ENCODE results near the gene GFPT2. TPM values are rescaled to one million over a fixed set of nuclear protein-coding genes. Genes with fewer than 3 reads are reported as not detected.

The GFPT2 gene
- total RNA-seq, 1 experiment from 2014 or later, result 112 TPM

DNA sequence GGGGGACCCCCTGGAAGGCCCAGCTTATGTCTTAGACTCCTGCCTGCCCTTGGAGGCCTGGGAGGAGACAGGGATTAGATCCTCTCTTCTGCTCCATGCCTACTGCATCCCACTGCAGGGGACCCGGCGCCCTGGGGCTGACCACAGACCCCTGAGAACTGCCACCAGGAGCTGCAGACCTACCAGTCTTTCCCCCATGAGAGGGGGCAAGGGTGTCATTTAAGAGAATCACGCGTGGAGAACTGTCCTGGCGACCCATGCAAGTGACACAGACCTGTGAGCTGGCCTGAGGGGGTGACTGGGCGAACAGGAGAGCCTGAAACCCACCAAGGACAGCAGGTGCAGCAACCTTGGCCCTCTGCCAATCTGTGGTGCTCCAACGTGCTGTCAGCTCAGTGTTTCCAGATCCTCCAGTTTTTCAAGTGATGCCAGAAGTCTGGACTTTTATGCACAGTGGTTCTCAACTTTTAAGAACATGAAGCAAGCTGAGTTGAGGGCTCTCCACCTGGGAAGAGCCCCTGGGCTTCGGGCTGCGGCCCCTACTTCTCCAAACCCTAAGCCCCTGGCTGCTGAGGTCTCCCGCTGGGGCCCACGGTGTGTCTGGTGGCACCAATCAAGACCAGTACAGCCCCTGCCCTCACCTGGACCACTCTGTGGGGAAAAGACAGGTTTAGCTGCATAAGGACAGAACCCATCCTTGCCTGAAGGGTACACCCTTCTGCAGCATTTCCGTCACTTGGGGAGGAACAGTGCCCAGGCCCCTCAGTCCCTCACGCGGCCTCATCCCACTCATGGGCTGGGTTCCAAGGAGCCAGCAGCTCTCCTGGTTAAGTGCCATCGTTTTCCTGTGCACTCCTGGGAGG is 18.2 kb downstream of the GFPT2 start:
- no peak for DNase-seq (ENCODE audit: low read depth)

DNA sequence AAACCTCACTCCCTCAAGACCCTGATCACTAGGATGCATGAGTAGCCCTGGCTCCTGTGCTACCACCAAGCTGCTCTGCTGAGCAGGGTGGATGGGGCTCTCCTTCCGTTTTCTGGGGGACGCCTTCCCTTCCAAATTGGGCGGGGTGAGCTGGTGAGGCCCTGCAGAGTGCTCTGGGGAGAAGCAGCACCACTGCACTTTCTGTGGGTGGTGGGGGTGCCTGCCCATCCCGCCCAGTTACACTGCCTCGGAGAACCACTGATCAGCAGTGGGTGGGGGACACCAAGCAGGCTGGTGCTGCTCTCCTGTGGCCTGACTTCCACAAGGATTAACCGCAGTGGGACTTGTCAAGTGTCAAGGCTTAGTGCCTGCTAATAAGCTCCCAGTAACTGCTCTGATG is 19.0 kb downstream of the GFPT2 start:
- DNase-seq (ENCODE audit: low read depth), result no peak

DNA sequence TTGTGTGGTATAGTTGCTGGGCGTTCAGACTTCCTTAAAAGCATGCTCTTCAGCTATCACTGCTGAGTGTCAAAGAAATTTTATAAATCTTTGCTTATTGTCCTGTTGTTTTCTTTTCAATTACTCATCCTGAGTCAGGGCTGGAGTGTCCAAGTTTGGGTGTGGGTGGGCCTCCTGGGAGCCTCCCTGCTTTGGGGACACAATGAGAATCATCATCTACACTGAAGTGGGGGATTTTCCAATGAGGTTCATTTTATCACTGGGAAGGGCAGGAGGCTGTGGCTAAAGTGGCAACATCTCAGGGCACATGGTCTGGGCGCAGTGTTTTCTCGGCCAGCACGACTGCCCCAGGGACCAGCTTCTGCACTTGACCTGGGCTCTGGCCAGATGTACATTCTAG is 19.5 kb downstream of the GFPT2 start:
- DNase-seq (ENCODE audit: low read depth), result peak; percentile 95

DNA sequence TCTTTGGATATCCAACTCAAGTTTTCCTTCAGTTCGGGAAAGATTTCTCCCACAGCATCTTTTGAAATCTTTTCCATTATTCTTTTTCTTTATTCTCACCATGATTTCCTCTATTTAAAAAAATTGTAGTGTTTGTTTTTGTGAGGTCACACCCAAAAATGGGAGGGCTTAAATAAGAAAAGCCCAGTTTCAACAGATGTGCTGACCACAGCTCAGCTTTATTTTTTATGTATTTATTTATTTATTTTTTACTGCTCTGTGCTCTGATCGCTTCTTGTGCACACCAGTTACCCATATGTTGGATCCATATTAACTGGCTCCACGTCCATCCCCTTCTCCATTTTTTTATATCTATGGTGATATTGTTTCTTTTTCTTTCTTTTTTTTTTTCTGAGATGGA is 20.3 kb downstream of the GFPT2 start:
- no peak for DNase-seq (ENCODE audit: low read depth)

DNA sequence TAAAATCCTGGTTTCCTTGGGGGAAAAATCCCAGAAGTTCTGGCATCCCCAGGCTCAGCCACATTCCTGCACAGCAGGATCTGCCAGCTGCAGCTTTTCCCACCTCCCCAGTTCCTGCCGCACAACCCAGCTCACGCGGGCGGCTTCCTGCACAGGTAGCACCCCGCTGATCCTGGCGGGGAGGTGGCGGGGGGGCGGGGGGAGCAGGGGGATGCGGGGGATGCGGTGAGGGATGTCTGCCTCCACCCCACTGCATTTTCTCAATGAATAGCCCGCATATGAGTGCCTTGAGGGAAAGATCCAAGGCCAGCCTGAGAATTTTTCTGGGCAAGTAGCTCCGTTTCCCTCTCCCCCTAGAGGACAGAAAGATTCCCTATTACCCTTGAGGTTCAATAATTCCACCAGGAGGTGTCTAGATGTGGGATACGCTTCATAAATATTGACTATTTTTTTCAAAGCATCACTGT is 21.1 kb downstream of the GFPT2 start:
- peak; percentile 75 for DNase-seq (ENCODE audit: low read depth)

DNA sequence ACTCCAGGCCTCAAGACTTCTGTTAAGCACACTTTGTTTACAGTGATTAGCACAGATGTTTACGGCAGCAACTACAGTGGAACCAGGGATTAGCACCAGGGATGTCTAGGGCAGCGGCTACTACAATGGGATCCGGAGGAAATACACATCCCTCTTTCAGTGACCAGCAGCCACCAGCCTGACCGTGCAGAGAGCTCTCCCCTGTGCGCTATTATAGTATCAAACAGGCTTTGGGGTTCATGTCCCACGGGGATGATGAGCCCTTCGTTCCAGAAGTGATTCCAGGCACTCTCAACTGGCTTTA is 21.5 kb downstream of the GFPT2 start:
- no peak for DNase-seq (ENCODE audit: low read depth)

DNA sequence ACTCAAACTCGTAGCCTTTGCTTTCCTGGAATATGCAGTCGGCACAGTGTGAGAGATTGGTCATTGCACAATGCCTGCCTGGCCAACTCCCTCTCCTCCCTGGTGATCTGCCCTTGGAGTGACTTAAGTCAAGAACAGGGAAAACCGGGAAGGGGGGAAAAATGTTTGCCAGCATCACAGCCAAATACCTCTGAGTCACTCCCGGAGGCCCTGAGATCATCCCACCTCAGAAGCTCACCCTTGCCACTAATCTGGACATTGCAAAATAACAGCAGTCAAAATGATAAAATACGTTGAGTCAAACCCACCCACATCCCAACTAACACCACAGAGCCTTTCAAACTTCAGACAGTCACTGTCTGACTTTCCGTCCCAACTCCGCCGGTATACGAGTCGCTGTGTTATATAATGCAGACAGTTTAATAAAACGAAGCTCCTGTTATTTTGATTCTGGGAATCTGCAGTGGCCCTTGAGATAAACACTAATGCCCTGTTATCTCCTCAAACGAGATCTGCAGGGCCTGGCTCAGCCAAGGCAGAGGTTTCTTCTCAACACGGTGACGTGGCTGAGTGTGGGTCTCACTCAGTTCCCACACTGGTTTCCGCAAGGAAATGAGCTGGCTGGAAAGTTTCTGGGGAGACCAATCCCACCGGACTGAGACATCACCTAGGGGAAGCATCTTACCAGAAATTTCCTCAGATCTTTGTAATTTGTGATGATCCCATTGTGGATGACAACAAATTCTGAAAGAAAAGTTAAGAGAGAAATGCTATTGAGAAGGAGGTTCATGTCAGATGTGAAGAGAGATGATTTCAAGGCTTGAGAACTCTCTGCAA is 22.1 kb downstream of the GFPT2 start:
- DNase-seq (ENCODE audit: low read depth), result peak; percentile 99

DNA sequence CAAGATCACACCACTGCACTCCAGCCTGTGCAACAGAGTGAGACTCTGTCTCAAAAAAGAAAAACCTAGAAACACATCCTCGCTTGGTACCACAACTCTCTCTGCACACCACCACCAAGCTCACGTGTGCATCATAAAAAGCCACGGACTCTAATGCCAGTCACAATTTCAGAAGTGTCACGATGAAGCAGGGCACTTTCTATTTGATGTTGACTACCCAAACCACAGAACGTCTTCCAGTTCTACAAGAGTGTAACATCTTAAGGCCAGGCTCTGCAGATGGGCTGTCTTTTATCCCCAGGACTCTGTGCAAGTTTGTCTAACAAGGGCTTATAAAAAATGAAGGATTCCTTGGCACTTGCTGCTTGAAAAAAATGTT is 22.9 kb downstream of the GFPT2 start:
- DNase-seq (ENCODE audit: low read depth), result no peak

DNA sequence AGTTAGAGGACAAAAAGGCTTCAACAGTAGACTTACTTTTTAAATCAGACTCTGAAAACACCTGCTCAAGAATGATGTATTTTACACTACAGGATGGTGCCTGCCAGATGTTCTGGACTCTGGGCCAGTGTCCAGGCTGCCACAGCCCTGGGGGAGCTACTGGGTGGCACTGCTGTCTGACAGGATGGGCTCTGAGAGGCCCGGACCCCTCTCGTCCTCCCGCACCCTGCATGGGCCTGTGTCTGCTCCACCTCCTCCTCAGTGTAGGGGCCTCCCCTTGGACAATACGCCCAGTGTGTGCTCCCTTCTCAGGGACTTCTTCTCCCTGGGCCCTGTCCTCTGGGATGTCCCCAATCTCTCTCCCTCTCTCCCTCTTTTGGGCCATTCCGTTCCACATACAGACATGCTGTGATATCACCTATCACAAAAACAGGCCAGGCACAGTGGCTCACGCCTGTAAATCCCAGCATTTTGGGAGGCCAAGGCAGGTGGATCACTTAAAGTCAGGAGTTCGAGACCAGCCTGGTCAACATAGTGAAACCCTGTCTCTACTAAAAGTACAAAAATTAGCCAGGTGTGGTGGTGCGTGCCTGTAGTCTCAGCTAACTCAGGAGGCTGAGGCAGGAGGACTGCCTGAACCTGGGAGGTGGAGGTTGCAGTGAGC is 23.4 kb downstream of the GFPT2 start:
- no peak for DNase-seq (ENCODE audit: low read depth)

DNA sequence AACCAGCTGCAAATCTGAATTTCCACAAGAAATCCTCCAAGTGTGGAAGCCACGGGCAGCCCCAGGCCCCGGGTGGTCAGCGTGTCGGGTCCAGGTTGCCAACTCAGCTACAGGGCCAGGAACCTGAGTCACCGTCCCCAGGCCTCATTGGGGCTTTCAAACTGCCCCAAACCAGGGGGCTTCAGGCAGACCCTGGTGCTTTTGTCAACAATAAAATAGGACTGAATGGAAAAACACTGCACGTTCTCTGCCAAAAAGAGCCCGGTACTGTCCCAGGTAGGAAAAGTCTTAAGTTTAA is 24.0 kb downstream of the GFPT2 start:
- DNase-seq (ENCODE audit: low read depth), result no peak

DNA sequence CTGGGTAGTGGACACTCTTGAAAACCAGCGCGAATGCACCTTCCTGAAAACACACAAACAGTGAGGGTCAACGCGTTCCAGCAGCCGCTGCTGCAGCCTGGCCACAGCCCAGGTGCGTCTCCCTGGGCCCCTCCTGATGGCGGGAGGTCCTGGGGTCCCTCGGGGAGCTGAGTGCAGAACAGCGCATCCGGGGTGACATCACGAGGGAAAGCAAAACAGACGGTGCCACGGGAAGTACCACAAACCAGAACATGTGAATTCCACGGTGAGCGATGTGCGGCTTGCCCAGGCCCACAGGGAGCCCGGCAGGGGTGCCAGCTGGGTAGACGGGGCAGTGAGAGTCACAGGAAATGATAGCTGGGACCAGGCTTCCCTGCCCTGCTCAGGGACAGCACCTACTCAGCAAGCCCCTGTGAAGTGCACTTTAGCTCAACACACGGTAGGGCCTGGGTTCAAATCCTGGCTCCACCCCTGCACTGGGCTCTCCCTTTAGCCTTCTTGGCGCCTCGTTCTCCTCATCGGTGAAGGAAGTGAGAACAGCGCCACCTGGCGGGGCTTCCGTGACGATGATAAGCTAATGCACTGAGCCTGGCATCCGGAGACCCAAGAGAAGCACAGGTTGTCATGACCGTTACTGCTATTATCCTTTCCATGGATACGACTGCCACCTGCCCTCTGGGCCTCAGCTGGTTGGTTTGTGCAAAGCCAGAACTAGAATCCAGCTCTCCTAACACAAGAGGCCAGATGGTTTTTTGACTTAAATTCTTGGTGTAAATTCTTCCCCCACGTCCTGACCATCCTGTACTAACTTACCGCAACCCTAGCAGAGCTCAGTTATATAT is 24.6 kb downstream of the GFPT2 start:
- peak; percentile 68 for DNase-seq (ENCODE audit: low read depth)

DNA sequence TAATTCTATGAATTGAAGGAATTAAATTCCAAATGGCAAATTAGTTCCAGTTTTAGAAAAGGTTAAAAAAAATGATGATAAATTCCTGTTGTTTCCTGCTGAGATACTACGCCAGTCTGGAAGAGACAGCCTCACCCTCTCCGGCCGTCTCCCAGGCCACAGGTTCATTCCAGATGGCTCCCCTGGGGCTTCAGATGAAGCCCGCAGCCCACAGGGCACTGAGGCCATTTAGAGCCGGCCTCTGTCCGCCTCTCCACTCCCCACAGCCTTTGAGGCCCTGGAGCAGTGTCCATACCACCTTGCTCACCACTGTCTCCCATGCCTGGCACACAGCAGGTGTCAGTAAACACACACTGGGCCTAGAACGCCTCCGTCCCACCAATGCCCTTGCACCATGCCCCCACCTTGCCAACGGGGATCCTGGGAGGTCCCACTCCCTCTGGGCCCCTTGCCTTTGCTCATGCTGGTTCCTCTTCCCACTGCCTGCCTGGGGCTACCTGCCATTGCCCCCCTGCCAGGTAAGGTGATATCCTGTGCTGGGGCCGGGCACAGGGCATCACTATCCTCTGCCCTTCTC is 26.1 kb downstream of the GFPT2 start:
- DNase-seq (ENCODE audit: low read depth), result no peak

DNA sequence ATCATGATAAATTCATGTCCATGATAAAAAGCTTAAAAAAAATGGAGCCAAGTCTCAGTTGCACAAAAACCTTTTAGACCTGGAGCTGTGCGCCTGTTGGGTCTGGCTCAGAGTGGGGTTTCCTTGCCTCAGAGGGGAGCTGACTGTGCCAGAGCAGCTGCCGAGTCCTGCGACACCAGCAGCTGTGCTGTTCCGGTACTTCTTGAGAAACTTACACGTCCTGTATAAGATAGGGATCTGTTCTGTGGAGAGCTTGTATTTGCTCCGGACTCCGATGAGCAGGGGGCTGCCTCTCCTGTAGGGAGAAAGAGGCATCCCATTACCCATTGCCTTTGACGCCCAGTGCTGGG is 28.6 kb downstream of the GFPT2 start:
- no peak for DNase-seq (ENCODE audit: low read depth)

DNA sequence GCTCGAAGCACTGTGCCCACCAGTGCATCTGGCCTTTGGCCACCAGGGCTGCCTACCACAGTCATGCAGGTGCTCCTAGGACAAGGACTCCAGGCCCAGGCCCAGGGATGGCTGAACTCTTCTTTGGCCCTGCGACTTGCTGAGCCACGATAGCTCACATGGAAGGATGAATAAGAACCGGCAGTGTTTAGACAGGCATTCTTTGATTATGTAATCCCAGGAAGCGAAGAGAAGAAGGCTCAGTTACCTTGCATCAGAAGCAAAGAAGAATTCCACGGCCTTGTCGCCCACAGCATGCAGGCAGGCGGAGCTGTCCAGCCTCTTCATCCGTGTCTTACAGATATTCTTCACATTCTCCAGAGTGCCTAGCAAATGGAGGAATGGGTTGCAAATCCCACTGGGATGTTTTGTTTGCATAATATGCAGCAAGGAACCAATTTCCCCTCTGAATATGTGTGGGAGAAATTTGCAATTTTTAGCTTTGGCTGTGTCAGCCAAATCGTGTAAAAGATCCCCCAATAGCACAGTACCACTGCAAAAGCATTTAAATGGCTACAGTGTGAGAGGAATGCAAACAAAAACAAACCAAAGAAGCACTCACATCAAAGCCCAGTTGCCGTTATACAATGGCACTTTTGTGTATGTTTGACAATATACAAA is 29.1 kb downstream of the GFPT2 start:
- no peak for DNase-seq (ENCODE audit: low read depth)

DNA sequence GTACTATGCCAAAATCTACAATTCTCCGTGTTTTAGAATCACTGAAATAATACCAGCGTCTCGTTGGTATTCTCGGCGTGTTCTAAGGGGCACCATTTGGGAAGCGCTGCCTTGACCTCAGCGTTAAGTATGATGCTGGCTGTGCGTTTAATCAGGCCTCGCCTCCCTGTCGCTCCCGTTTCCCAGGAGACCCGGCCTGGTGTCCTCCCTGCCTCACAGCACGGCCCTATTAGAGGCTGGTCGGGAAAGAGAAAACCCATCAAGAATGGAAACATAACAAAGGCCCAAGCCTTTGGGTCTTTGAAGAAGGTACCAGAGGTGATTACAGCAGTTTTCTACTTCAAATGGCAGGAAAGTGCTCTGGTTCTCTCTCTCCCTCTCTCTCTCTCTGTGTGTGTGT is 30.0 kb downstream of the GFPT2 start:
- DNase-seq (ENCODE audit: low read depth), result no peak

DNA sequence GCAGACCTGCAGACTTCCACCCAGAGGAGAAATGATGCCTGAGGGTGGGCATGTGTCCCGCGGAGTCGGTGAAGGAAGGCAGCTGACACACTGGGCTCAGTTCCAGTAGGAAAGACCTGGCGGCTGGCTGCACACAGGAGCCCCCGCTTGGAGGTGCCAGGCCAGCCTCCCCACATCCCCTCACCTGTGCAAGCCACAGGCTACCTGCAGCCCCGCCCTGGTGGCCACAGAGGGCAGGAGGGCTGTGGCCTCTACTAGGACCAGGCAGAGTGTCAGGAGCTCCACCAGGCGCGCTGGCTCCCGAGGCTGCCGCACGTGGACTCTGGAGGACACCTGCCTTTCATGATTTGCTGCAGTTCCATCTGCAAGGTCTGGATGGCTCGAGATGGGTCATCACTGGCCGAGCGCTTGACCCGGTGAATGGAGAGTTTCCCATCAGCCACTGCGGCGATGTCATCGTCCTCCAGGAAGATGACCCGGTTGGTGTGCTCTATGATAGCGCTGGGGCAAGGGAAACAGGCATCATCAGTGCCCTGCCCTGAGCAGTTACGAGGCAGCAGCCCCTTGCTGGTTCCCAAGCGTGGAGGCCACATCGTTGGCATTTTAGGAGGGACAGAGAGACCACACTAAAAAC is 34.6 kb downstream of the GFPT2 start:
- DNase-seq (ENCODE audit: low read depth), result no peak

DNA sequence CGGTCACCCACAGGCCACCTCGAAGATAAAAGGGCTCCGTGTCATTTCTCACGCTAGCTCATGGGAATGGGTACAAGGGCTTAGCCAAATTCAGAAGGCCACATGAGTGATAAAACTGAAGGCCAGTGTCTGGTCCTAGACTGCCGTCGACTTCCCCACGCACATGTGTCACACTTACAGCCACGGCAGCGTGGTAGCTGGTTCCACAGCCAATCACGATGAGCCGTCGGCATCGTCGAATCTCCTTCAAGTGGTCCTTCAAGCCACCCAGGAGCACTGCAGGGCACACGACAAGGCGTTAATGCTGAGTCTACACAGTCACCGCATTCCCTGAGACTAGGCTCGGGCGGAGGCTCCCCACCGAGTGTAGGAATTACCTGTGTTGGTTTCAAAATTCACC is 36.5 kb downstream of the GFPT2 start:
- DNase-seq (ENCODE audit: low read depth), result no peak

DNA sequence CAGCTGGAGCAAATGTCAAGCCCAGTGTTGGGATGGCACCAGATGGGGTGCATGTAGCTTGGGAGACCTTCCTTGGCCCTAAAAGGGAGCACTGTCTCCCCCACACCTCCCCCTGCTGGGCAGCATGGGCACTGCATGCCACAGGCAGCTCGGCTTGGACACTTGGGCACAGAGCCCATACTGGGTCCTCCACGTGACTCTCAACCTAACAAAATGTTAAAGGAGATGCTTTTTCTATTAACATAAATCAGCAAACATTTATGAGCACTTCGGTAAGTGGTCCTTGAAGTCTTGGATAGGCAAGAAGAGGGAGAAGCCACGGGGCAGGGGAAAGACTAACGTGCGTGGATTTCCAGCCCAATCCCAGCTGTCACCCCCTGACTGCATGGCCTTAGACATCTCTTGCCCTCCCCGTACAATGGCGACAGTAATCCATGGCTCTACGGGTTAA is 37.3 kb downstream of the GFPT2 start:
- peak; percentile 28 for DNase-seq (ENCODE audit: low read depth)

DNA sequence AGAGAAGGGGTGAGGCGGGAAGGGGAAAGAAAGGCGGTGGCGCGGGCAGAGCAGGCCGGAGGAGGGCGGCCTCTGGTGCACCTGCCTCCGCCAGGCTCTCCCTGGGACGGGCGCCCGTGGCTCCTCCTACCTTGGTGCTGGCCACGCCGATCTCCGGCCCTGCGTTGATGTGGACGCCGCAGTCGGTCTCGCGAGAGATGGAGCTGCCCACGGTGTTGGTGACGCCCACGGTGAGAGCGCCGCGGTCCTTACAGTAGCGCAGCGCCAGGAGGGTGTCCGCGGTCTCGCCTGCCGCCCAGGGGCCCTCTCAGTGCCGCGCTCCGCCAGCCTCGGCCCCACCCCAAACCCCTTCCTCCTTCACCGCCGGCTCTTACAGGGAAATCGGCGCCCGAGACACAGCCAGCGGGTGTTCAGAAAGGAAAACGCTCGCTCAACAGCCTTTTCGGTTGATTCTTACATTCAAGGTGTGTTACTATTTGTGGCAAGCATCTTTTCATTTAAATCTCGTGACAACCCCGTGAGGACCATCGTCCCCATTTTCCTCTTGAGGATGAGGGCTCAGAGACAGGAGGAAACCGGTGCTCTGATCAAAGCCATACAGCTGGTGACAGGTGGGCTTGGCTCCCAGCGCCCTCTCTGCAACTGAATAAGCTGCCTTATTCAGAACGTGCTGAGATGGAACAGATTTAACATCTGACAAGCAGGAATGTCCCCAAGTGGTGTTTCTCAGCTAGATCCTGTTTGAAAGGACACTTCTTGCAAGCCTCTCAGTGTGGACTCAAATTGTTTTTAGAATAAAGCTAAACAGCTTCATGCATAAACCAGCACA is 39.2 kb downstream of the GFPT2 start:
- no peak for DNase-seq (ENCODE audit: low read depth)

Data from HT1080 (cell line).